ENCODE results near the gene SLC7A7. TPM values are rescaled to one million over a fixed set of nuclear protein-coding genes. Genes with fewer than 3 reads are reported as not detected.

SLC7A7 gene
- total and polyA plus RNA-seq, 9 of the 15 experiments (the other 6 are each of a cell fraction or from before 2014, with no cell fraction given), result 0.07 to 0.68 (median 0.41) TPM

DNA sequence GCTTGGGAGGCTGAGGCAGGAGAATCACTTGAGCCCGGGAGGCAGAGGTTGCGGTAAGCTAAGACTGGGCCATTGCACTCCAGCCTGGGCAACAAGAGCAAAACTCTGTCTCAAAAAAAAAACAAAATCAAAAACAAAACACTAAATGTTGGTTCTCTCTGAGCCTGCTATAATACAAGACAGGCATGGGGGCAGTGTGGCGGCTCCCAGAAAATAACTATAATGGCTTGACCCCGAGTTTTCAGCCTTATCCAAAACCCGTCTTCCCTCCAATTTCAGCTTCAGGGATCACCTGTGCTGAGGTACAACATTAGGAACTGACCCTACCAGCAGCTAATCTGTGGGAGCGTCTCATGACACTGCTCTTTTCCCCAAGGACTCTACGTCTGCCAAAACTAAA lies 862 bp downstream of the SLC7A7 start:
- ChIA-PET CTCF (ENCODE audit: low intra/inter-chr PET ratio) (no interaction called here), POLR2A (no interaction called here)
- DNase-seq (ENCODE audit: extremely low read depth in 1 of 4, low spot score in 3 of 4), result no peak
- Histone ChIP-seq H3K9me3 (replicated peaks; ENCODE audit: control insufficient read depth, insufficient read depth, low read depth, low read length) (no peaks in the 10 kb centered on the region), H2AFZ (ENCODE audit: low read depth, low read length) (no peak overlapping the region), H3K79me2 (ENCODE audit: control insufficient read depth, insufficient read depth, low read length) (no peaks in the 10 kb centered on the region), H3K9ac (ENCODE audit: insufficient read depth in 1 of 2, low read depth in 2 of 2, low read length in 2 of 2) (no peak overlapping the region), H3K9me1 (ENCODE audit: control insufficient read depth, insufficient read depth, low read length) (no peaks in the 10 kb centered on the region), H3K4me2 (ENCODE audit: insufficient read depth, low read length) (no peak overlapping the region; the same call in 1 of the 2 replicates), H3K4me3 (no peak overlapping the region), H3K27ac (ENCODE audit: extremely low read depth, low read depth, low read length) (no peak overlapping the region), H3K4me1 (replicated peaks in 1 of 2; ENCODE audit: control insufficient read depth in 2 of 2, insufficient read depth in 2 of 2, low read length in 2 of 2) (peaks cover under 1 to 1% of the 10 kb centered on the region in 2 experiments; a peak in 3 of 5 replicates), H3K36me3 (ENCODE audit: control insufficient read depth, insufficient read depth, low read length) (no peaks in the 10 kb centered on the region), H4K20me1 (replicated peaks; ENCODE audit: control insufficient read depth, insufficient read depth, low read length) (no peaks in the 10 kb centered on the region), H3K27me3 (ENCODE audit: control insufficient read depth in 2 of 2, insufficient read depth in 2 of 2, low read length in 2 of 2) (peaks cover 7 to 32% of the 10 kb centered on the region in 2 experiments; a peak in 4 of 5 replicates)
- in situ Hi-C loops (cut with MboI) (no loop called here), intact Hi-C loops (cut with micrococcal nuclease) (no loop called here)
- ATAC-seq, result no peak
- WGBS (ENCODE audit: insufficient coverage, low coverage, missing lambda C conversion rate), result 24% methylated on average over 7 of the region's 7 CpGs
- no peak for FAIRE-seq
- BruUV-seq (replicated peaks), result no TSS peak
- TF ChIP-seq, protein P1, sequence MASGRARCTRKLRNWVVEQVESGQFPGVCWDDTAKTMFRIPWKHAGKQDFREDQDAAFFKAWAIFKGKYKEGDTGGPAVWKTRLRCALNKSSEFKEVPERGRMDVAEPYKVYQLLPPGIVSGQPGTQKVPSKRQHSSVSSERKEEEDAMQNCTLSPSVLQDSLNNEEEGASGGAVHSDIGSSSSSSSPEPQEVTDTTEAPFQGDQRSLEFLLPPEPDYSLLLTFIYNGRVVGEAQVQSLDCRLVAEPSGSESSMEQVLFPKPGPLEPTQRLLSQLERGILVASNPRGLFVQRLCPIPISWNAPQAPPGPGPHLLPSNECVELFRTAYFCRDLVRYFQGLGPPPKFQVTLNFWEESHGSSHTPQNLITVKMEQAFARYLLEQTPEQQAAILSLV (tag; IDR thresholded peaks at IDR 0.05), result no peak
- TF ChIP-seq CEBPB (tag; IDR thresholded peaks at IDR 0.05), result no peak
- TF ChIP-seq, protein P2, sequence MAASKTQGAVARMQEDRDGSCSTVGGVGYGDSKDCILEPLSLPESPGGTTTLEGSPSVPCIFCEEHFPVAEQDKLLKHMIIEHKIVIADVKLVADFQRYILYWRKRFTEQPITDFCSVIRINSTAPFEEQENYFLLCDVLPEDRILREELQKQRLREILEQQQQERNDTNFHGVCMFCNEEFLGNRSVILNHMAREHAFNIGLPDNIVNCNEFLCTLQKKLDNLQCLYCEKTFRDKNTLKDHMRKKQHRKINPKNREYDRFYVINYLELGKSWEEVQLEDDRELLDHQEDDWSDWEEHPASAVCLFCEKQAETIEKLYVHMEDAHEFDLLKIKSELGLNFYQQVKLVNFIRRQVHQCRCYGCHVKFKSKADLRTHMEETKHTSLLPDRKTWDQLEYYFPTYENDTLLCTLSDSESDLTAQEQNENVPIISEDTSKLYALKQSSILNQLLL (CRISPR knock-in tag; IDR thresholded peaks at IDR 0.05; ENCODE audit: borderline replicate concordance), result no peak
- TF ChIP-seq, protein P3, sequence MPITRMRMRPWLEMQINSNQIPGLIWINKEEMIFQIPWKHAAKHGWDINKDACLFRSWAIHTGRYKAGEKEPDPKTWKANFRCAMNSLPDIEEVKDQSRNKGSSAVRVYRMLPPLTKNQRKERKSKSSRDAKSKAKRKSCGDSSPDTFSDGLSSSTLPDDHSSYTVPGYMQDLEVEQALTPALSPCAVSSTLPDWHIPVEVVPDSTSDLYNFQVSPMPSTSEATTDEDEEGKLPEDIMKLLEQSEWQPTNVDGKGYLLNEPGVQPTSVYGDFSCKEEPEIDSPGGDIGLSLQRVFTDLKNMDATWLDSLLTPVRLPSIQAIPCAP (CRISPR knock-in tag; IDR thresholded peaks at IDR 0.05; ENCODE audit: borderline replicate concordance), result no peak
- no peak for TF ChIP-seq ZNF778 (CRISPR knock-in tag; IDR thresholded peaks at IDR 0.05)
- TF ChIP-seq PCBP2 (IDR thresholded peaks at IDR 0.05; ENCODE audit: low read depth, low read length, poor library complexity, severe bottlenecking), result no peak
- TF ChIP-seq MEF2A (IDR thresholded peaks at IDR 0.05; ENCODE audit: control insufficient read depth, low read depth, low read length), result no peak
- TF ChIP-seq, protein P4, sequence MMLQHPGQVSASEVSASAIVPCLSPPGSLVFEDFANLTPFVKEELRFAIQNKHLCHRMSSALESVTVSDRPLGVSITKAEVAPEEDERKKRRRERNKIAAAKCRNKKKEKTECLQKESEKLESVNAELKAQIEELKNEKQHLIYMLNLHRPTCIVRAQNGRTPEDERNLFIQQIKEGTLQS (IDR thresholded peaks at IDR 0.05), result no peak
- TF ChIP-seq, protein P4 (CRISPR knock-in tag; conservative IDR thresholded peaks at IDR 0.05), result no peak
- TF ChIP-seq, protein P5, sequence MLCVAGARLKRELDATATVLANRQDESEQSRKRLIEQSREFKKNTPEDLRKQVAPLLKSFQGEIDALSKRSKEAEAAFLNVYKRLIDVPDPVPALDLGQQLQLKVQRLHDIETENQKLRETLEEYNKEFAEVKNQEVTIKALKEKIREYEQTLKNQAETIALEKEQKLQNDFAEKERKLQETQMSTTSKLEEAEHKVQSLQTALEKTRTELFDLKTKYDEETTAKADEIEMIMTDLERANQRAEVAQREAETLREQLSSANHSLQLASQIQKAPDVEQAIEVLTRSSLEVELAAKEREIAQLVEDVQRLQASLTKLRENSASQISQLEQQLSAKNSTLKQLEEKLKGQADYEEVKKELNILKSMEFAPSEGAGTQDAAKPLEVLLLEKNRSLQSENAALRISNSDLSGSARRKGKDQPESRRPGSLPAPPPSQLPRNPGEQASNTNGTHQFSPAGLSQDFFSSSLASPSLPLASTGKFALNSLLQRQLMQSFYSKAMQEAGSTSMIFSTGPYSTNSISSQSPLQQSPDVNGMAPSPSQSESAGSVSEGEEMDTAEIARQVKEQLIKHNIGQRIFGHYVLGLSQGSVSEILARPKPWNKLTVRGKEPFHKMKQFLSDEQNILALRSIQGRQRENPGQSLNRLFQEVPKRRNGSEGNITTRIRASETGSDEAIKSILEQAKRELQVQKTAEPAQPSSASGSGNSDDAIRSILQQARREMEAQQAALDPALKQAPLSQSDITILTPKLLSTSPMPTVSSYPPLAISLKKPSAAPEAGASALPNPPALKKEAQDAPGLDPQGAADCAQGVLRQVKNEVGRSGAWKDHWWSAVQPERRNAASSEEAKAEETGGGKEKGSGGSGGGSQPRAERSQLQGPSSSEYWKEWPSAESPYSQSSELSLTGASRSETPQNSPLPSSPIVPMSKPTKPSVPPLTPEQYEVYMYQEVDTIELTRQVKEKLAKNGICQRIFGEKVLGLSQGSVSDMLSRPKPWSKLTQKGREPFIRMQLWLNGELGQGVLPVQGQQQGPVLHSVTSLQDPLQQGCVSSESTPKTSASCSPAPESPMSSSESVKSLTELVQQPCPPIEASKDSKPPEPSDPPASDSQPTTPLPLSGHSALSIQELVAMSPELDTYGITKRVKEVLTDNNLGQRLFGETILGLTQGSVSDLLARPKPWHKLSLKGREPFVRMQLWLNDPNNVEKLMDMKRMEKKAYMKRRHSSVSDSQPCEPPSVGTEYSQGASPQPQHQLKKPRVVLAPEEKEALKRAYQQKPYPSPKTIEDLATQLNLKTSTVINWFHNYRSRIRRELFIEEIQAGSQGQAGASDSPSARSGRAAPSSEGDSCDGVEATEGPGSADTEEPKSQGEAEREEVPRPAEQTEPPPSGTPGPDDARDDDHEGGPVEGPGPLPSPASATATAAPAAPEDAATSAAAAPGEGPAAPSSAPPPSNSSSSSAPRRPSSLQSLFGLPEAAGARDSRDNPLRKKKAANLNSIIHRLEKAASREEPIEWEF (CRISPR knock-in tag; IDR thresholded peaks at IDR 0.05), result no peak
- no peak for TF ChIP-seq NR2C1 (IDR thresholded peaks at IDR 0.05)
- TF ChIP-seq NR2C1 (tag; IDR thresholded peaks at IDR 0.05), result no peak
- TF ChIP-seq ZNF668 (CRISPR knock-in tag; IDR thresholded peaks at IDR 0.05), result no peak
- no peak for TF ChIP-seq MAFG (tag; conservative IDR thresholded peaks at IDR 0.05)
